Ascending aorta (tissue), 2 donors: ENCODE results near the gene TLE1. TPM values are rescaled to one million over a fixed set of nuclear protein-coding genes. Genes with fewer than 3 reads are reported as not detected.

ENCODE experiments used
- DNase-seq, 2 donors: peaks; one replicate each; pipeline ENCODE4 v3.0.0-alpha.2; 2019; ENCODE audit warnings: low spot score in 2 of 2
- H3K27ac ChIP-seq, 2 donors: fragments of 200-600 bp; sonication (generic); one replicate each; pipeline ENCODE4 v1.5.1; 2016 to 2017; ENCODE audit warnings: mild to moderate bottlenecking in 1 of 2
- H3K27me3 ChIP-seq: fragments of 200-600 bp; sonication (generic); one replicate; pipeline ENCODE4 v1.5.1; 2017
- H3K36me3 ChIP-seq, 2 donors: fragments of 200-600 bp; sonication (generic); one replicate each; pipeline ENCODE4 v1.5.1; 2016
- H3K4me1 ChIP-seq, 2 donors: fragments of 200-600 bp; sonication (generic); one replicate each; pipeline ENCODE4 v1.5.1; 2016 to 2017; ENCODE audit warnings: mild to moderate bottlenecking in 1 of 2
- H3K4me3 ChIP-seq, 2 donors: fragments of 200-600 bp; sonication (generic); one replicate each; pipeline ENCODE4 v1.5.1; 2016 to 2017; ENCODE audit warnings: mild to moderate bottlenecking in 1 of 2
- H3K9me3 ChIP-seq, 2 donors: fragments of 200-600 bp; sonication (generic); one replicate each; pipeline ENCODE4 v1.5.1; 2016
- CTCF ChIP-seq, 3 experiments: fragments of 200-600 bp in 2 of 3; fragments of 450-650 bp in 1 of 3; sonication (generic) in 2 of 3; IDR thresholded peaks; one replicate each; pipeline ENCODE4 v1.5.1; 2016 to 2019; ENCODE audit warnings: antibody characterized with exemption in 3 of 3, mild to moderate bottlenecking in 1 of 3, moderate library complexity in 1 of 3
- intact Hi-C: fragments of 100-400 bp; cut with DNase I; formaldehyde crosslinking; loops from one replicate; pipeline ENCODE4 v1.15.1; 2023
- total RNA-seq: library from RNA; depleted of rRNA; stranded (reverse); fragments of >200 nt; gene quantifications from one replicate; pipeline ENCODE4 v1.1.0, GENCODE V29; 2016

TLE1 gene
- total RNA-seq, 1 donor from 2014 or later, result 58.5 TPM

GRCh38 chr9:81685763-81686613 lies 3.4 kb downstream of the TLE1 start:
- peaks cover 7 to 10% of the 10 kb centered on the region in 2 donors for H3K36me3 ChIP-seq
- intact Hi-C loops, result loop anchor here (2.0 to 10.0 kb wide), 5 partner anchors 54 to 364 kb away; no protein-coding TSS in a partner anchor
- DNase-seq, result no peak
- no peaks in the 10 kb centered on the region for H3K9me3 ChIP-seq
- H3K4me3 ChIP-seq, result peak overlapping the region; percentile 80 to 83
- peak in 1 of 3 experiments; percentile 32 for TF ChIP-seq CTCF (IDR thresholded peaks at IDR 0.05)
- peak overlapping the region in 1 of 2 donors; percentile 97 for H3K27ac ChIP-seq
- H3K27me3 ChIP-seq, result no peaks in the 10 kb centered on the region
- H3K4me1 ChIP-seq, result peaks cover 0 to 30% of the 10 kb centered on the region in 2 donors

GRCh38 chr9:81684635-81685034 lies 4.7 kb downstream of the TLE1 start:
- no peak for DNase-seq
- H3K4me3 ChIP-seq, result peak overlapping the region; percentile 29 to 83
- peaks cover 7 to 11% of the 10 kb centered on the region in 2 donors for H3K36me3 ChIP-seq
- peaks cover 0 to 30% of the 10 kb centered on the region in 2 donors for H3K4me1 ChIP-seq
- no peaks in the 10 kb centered on the region for H3K9me3 ChIP-seq
- TF ChIP-seq CTCF (IDR thresholded peaks at IDR 0.05), result no peak
- H3K27me3 ChIP-seq, result no peaks in the 10 kb centered on the region
- no peak overlapping the region for H3K27ac ChIP-seq
- intact Hi-C loops, result loop anchor here (5.0 to 10.0 kb wide), 4 partner anchors 52 to 362 kb away; no protein-coding TSS in a partner anchor

- Histone ChIP-seq H3K4me1 (peaks cover 0 to 31% of the 10 kb centered on the region in 2 donors), H3K27ac (no peak overlapping the region), H3K36me3 (peaks cover 7 to 11% of the 10 kb centered on the region in 2 donors), H3K4me3 (peak overlapping the region; percentile 24 to 83), H3K9me3 (no peaks in the 10 kb centered on the region), H3K27me3 (no peaks in the 10 kb centered on the region)
- TF ChIP-seq CTCF (IDR thresholded peaks at IDR 0.05), result no peak
- intact Hi-C loops, result loop anchor here (10.0 kb wide), 1 partner anchor 309 kb away; no protein-coding TSS in a partner anchor
- DNase-seq, result no peak
Observed at GRCh38 chr9:81683704-81684103, 5.6 kb downstream of the TLE1 start.

- DNase-seq, result no peak
- TF ChIP-seq CTCF (IDR thresholded peaks at IDR 0.05), result no peak
Observed at GRCh38 chr9:81683238-81683637, 6.1 kb downstream of the TLE1 start.

GRCh38 chr9:81682797-81683196 lies 6.5 kb downstream of the TLE1 start:
- Histone ChIP-seq H3K27me3 (no peaks in the 10 kb centered on the region), H3K36me3 (peaks cover 7 to 14% of the 10 kb centered on the region in 2 donors), H3K27ac (no peak overlapping the region), H3K4me1 (peaks cover 0 to 31% of the 10 kb centered on the region in 2 donors), H3K9me3 (no peaks in the 10 kb centered on the region), H3K4me3 (peak overlapping the region; percentile 24 to 83)
- DNase-seq, result no peak
- intact Hi-C loops, result loop anchor here (10.0 kb wide), 1 partner anchor 308 kb away; no protein-coding TSS in a partner anchor
- no peak for TF ChIP-seq CTCF (IDR thresholded peaks at IDR 0.05)

More at GRCh38 chr9:81683238-81683637, 6.1 kb downstream of the TLE1 start:
- H3K36me3 ChIP-seq, result peaks cover 7 to 14% of the 10 kb centered on the region in 2 donors
- intact Hi-C loops, result loop anchor here (10.0 kb wide), 1 partner anchor 308 kb away; no protein-coding TSS in a partner anchor
- H3K4me3 ChIP-seq, result peak overlapping the region; percentile 24 to 83
- no peak overlapping the region for H3K27ac ChIP-seq
- no peaks in the 10 kb centered on the region for H3K27me3 ChIP-seq
- no peaks in the 10 kb centered on the region for H3K9me3 ChIP-seq
- H3K4me1 ChIP-seq, result peaks cover 0 to 31% of the 10 kb centered on the region in 2 donors
